ENCODE data around the gene PDE6A. TPM values are rescaled to one million over a fixed set of nuclear protein-coding genes. Genes with fewer than 3 reads are reported as not detected.
A peak's percentile ranks its signal among the peaks of the same experiment; 100 is the strongest.

Gene PDE6A
- total RNA-seq, 8 experiments from 2014 or later, result 0.07 to 0.85 (median 0.27) TPM; not detected in 1

DNA sequence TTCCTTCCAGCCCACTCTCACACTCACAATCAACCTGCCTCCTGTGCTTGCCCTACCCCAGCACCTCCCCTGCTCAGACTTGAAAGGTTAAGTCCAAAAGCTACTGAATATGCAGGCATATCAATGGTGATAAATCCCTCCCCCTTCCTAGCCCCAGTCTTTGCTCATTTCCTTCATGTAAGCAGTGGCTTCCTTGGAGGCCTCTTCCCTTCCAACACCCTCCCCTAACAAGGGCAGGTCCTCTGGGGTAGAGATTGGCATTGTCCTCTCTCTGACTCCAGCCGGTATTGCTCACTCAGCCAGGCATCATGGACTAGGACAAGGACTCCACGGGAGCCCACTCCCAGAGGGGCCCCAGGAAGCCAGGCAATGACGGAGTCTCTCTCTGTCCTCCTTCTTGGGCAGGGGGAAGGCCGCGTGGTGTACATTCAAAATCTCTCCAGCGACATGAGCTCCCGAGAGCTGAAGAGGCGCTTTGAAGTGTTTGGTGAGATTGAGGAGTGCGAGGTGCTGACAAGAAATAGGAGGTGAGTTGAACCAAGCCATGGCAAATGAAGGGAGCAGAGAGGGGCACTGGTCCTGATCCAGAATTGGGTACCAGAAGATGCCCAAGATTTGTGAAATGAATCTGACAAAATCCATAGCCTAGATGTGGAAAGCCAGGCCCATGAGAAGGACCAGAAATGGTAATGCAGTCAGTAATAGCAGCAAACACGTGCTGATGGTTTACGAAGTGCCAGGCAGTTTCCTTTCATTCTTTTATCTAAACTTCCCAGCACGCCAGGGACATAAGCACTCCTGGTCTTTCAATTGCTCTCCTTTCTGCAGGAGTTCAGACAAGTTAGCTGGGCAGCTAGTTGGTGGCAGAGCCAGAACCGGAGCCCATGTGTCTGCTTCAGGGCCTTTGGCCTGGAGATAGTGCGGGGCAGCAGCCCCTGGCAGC lies 102.5 kb downstream of the PDE6A start:
- WGBS, 10 experiments, result 81 to 100% (median 88%) methylated on average over 2 to 12 of the region's 14 CpGs; no CpG with 5 or more reads in 1 of the 10 experiments
- in situ Hi-C loops (cut with MboI; ENCODE audit: low pct_unique_long_range_greater_than_20kb in 2 of 9, low sequenced_read_pairs in 9 of 9, unreplicated experiment in 9 of 9), result loop anchor here in 5 of 9 experiments (25.0 kb wide), 3 partner anchors 145 to 370 kb away; no protein-coding TSS in a partner anchor
- ATAC-seq (replicated peaks in 6 of 8), result peak in 1 of 8 experiments; percentile 46
- Histone ChIP-seq H3K27ac (no peak overlapping the region), H3K4me3 (no peak overlapping the region), H3K4me1 (replicated peaks in 1 of 2) (no peaks in the 10 kb centered on the region)

DNA sequence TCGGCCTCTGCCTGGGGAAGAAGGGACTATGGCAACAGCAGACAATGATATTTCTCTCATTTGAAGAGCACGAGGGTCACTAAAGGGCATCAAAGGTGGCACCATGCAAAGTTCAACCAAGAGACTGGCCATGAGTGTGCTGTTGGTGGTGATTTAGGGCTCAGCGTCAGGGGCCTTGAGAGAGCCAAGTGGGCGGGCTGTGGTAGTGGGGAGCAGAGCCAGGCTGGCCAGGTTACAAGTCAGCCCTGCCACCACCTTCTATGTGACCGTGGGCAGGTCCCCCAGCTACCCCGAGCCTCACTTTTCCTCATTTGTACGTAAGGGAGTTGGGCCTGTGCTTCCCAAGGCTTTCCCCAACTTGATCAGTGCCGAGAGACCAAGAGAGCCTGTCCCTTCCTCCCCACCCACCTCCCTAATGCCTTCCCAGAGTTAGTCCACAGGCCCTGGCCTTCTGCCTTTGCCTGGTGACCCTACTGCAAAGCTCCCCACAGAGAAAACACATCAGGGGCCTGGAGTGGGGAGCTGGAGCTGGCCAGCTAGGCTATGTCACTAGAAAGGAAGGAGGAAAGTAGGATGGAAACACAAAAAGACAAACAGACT lies 104.3 kb downstream of the PDE6A start:
- in situ Hi-C loops (cut with MboI; ENCODE audit: low pct_unique_long_range_greater_than_20kb in 2 of 9, low sequenced_read_pairs in 9 of 9, unreplicated experiment in 9 of 9), result loop anchor here in 5 of 9 experiments (25.0 kb wide), 3 partner anchors 147 to 372 kb away; no protein-coding TSS in a partner anchor
- Histone ChIP-seq H3K27ac (no peak overlapping the region), H3K4me1 (replicated peaks in 1 of 2) (no peaks in the 10 kb centered on the region), H3K4me3 (no peak overlapping the region)
- WGBS, 10 experiments, result 67 to 100% (median 80%) methylated on average over 1 to 3 of the region's 8 CpGs; no CpG with 5 or more reads in 5 of the 10 experiments
- peak in 1 of 8 experiments; percentile 8 for ATAC-seq (replicated peaks in 6 of 8)

DNA sequence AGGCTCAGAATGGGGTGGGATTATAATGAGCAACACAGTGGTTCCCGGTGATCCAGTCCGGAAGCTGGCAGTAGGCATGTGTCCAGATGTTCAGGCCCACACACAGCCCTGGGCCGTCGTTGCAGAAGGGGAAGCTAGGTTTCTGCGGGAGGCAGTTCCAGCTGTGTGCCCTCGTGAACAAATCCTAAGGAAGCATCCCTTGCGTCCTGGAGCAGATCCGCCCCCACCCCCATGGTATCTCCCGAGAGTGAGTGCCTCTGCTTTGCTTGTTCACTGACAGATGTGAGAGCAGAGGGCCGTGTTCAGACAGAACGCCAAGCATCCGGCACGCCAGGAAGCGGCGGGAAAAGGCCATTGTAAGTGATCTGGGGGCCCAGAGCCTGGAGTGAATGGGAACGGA lies 104.8 kb downstream of the PDE6A start:
- Histone ChIP-seq H3K27ac (no peak overlapping the region), H3K4me3 (no peak overlapping the region), H3K4me1 (replicated peaks in 1 of 2) (no peaks in the 10 kb centered on the region)
- in situ Hi-C loops (cut with MboI; ENCODE audit: low pct_unique_long_range_greater_than_20kb in 2 of 9, low sequenced_read_pairs in 9 of 9, unreplicated experiment in 9 of 9), result loop anchor here in 8 of 9 experiments (10.0 to 25.0 kb wide), 7 partner anchors 145 to 373 kb away; no protein-coding TSS in a partner anchor
- 0 to 100% (median 80%) methylated on average over 2 to 7 of the region's 16 CpGs; no CpG with 5 or more reads in 3 of the 10 experiments for WGBS, 10 experiments
- no peak for ATAC-seq (replicated peaks in 6 of 8)

DNA sequence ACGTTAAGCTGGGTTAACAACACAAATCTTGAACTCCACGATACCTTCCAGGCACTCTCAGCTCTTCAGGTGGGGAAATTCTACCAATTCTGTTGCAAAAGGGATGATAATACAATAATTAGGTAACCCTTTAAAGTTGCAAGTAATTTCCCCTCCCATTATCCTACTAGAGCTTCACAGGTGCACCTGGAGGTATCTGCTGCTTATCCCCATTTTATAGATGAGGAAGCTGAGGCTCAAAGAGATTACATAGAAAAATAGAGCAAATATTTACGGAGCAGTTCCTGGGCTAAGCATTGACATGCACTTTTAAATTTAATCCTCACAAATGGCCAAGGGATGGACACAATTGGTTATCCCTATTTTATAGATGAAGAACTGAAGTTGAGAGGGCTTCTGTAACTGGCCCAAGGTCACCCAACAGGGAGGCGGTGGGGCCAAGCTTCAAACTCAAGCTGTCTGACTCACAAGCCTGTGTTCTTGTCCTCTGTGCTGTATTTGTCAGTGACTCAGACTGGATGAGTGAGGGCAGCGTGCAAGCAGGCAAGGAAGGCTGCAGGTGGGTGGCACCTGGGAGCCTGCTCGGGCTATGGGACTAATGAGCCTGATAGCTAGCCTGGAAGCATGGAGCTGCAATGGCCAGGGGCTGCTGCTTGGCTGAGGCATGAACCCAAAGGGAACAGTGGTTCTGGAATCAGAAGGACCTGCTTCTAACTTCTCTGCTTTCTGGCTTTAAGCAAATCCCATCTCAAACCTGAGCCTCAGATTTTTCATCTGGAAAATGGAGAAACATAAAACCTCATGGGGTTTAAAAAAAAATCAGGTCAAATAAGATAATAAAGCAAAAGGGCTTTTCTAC lies 105.5 kb downstream of the PDE6A start:
- in situ Hi-C loops (cut with MboI; ENCODE audit: low pct_unique_long_range_greater_than_20kb in 2 of 9, low sequenced_read_pairs in 9 of 9, unreplicated experiment in 9 of 9), result loop anchor here in 8 of 9 experiments (10.0 to 25.0 kb wide), 7 partner anchors 146 to 373 kb away; no protein-coding TSS in a partner anchor
- 73 to 100% (median 92%) methylated on average over 1 to 5 of the region's 6 CpGs; no CpG with 5 or more reads in 1 of the 10 experiments for WGBS, 10 experiments

DNA sequence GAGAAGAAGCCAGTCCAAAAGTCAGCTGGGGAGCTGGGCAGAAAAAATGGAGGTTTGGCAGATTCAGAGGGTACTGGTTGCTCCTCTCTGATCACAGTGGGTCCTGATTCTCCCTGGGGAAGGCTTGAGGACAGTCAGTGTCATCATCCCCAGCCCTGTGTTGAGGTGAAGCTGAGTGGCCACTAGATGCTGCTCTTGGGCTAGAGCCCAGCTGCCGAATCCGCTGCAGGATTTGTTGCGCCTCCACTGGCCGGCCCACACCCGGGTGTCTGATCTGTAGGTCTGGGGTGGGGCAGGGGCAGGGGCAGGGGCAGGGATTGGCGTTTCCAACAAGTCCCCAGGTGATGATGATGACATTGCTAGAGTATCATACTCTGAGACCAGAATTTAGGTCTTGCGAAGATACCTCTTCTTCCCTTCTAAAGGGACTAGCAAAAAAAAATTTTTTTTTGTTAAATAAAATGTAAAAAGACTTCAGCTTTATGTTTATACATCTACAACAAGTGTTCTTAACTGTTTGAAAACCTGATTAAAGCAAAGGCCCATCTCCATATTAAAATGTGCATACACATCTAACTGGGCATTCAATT lies 106.8 kb downstream of the PDE6A start:
- Histone ChIP-seq H3K4me3 (no peak overlapping the region), H3K4me1 (replicated peaks in 1 of 2) (no peaks in the 10 kb centered on the region), H3K27ac (no peak overlapping the region)
- peak; percentile 80 to 96 (median 93) for ATAC-seq (replicated peaks in 6 of 8)
- in situ Hi-C loops (cut with MboI; ENCODE audit: low pct_unique_long_range_greater_than_20kb in 2 of 9, low sequenced_read_pairs in 9 of 9, unreplicated experiment in 9 of 9), result loop anchor here in 8 of 9 experiments (10.0 to 25.0 kb wide), 7 partner anchors 147 to 375 kb away; no protein-coding TSS in a partner anchor
- WGBS, 10 experiments, result 100% methylated on average over 1 of the region's 7 CpGs; no CpG with 5 or more reads in 7 of the 10 experiments

More for the DNA sequence above, 105.5 kb downstream of the PDE6A start:
- ATAC-seq (replicated peaks in 6 of 8), result no peak
- H3K4me3 ChIP-seq, result no peak overlapping the region
- H3K4me1 ChIP-seq (replicated peaks in 1 of 2), result no peaks in the 10 kb centered on the region
- H3K27ac ChIP-seq, result no peak overlapping the region

DNA sequence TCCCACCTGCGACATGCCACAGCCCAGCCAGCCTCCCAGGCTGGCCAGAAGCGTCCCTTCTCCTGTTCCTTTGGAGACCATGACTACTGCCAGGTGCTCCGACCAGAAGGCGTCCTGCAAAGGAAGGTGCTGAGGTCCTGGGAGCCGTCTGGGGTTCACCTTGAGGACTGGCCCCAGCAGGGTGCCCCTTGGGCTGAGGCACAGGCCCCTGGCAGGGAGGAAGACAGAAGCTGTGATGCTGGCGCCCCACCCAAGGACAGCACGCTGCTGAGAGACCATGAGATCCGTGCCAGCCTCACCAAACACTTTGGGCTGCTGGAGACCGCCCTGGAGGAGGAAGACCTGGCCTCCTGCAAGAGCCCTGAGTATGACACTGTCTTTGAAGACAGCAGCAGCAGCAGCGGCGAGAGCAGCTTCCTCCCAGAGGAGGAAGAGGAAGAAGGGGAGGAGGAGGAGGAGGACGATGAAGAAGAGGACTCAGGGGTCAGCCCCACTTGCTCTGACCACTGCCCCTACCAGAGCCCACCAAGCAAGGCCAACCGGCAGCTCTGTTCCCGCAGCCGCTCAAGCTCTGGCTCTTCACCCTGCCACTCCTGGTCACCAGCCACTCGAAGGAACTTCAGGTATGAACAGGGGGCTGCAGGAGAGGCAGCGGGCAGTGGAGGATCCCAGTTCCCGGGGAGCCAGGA lies 108.0 kb downstream of the PDE6A start:
- 27 to 85% (median 73%) methylated on average over 1 to 6 of the region's 18 CpGs; no CpG with 5 or more reads in 5 of the 10 experiments for WGBS, 10 experiments
- Histone ChIP-seq H3K4me3 (no peak overlapping the region), H3K27ac (no peak overlapping the region), H3K4me1 (replicated peaks in 1 of 2) (no peaks in the 10 kb centered on the region)
- no peak for ATAC-seq (replicated peaks in 6 of 8)
- in situ Hi-C loops (cut with MboI; ENCODE audit: low pct_unique_long_range_greater_than_20kb in 2 of 9, low sequenced_read_pairs in 9 of 9, unreplicated experiment in 9 of 9), result loop anchor here in 8 of 9 experiments (10.0 to 25.0 kb wide), 7 partner anchors 148 to 376 kb away; no protein-coding TSS in a partner anchor

DNA sequence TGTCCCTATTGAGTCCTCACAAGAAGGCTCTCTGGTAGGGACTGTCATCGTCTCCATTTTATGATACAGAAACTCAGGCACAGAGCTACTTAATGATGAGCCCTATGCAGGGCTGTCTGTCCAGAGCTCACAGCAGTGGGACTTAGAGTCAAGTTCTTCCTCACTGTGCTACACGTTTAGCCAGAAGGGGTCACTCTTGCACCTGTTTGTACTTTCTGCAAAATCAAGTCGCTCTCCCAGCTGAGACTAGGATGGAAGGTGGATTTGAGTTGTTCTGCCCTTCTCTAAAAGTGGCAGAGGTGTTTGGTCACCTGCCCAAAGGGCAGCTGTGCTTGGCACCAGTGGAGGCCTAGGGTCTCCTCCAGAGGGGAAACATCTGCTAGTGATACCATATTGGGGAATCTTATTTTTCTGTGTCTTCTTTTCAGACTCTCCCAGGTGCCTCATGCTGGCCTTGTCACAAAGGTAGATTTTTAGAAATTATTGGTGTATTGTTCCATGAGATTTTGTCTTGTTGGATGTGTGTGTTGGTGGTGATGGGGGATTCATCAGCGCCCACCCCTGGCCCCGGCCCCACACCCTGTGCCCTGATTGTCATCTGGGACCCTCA lies 110.2 kb downstream of the PDE6A start:
- in situ Hi-C loops (cut with MboI; ENCODE audit: low pct_unique_long_range_greater_than_20kb in 2 of 9, low sequenced_read_pairs in 9 of 9, unreplicated experiment in 9 of 9), result loop anchor here in 8 of 9 experiments (10.0 to 25.0 kb wide), 7 partner anchors 150 to 378 kb away; no protein-coding TSS in a partner anchor
- Histone ChIP-seq H3K27ac (no peak overlapping the region), H3K4me1 (replicated peaks in 1 of 2) (no peaks in the 10 kb centered on the region), H3K4me3 (no peak overlapping the region)
- peak in 6 of 8 experiments; percentile 30 to 73 (median 55) for ATAC-seq (replicated peaks in 6 of 8)
- WGBS, 10 experiments, result 0 to 50% (median 21%) methylated on average over 1 to 3 of the region's 5 CpGs; no CpG with 5 or more reads in 3 of the 10 experiments

DNA sequence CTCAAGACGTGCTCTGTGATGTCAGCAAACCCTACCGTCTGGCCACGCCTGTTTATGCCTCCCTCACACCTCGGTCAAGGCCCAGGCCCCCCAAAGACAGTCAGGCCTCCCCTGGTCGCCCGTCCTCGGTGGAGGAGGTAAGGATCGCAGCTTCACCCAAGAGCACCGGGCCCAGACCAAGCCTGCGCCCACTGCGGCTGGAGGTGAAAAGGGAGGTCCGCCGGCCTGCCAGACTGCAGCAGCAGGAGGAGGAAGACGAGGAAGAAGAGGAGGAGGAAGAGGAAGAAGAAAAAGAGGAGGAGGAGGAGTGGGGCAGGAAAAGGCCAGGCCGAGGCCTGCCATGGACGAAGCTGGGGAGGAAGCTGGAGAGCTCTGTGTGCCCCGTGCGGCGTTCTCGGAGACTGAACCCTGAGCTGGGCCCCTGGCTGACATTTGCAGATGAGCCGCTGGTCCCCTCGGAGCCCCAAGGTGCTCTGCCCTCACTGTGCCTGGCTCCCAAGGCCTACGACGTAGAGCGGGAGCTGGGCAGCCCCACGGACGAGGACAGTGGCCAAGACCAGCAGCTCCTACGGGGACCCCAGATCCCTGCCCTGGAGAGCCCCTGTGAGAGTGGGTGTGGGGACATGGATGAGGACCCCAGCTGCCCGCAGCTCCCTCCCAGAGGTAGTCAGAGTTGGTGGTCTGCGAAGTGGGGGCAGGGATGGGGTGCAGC lies 111.3 kb downstream of the PDE6A start:
- Histone ChIP-seq H3K27ac (no peak overlapping the region), H3K4me3 (no peak overlapping the region), H3K4me1 (replicated peaks in 1 of 2) (no peaks in the 10 kb centered on the region)
- ATAC-seq (replicated peaks in 6 of 8), result no peak
- in situ Hi-C loops (cut with MboI; ENCODE audit: low pct_unique_long_range_greater_than_20kb in 2 of 9, low sequenced_read_pairs in 9 of 9, unreplicated experiment in 9 of 9), result loop anchor here in 8 of 9 experiments (10.0 to 25.0 kb wide), 7 partner anchors 152 to 379 kb away; no protein-coding TSS in a partner anchor
- 50 to 100% (median 68%) methylated on average over 1 to 11 of the region's 30 CpGs; no CpG with 5 or more reads in 5 of the 10 experiments for WGBS, 10 experiments

DNA sequence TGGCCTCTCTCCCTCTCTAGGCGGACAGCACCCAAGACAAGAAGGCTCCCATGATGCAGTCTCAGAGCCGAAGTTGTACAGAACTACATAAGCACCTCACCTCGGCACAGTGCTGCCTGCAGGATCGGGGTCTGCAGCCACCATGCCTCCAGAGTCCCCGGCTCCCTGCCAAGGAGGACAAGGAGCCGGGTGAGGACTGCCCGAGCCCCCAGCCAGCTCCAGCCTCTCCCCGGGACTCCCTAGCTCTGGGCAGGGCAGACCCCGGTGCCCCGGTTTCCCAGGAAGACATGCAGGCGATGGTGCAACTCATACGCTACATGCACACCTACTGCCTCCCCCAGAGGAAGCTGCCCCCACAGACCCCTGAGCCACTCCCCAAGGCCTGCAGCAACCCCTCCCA lies 112.0 kb downstream of the PDE6A start:
- Histone ChIP-seq H3K4me1 (replicated peaks in 1 of 2) (no peaks in the 10 kb centered on the region), H3K27ac (no peak overlapping the region), H3K4me3 (no peak overlapping the region)
- WGBS, 10 experiments, result 80 to 95% methylated on average over 2 to 4 of the region's 12 CpGs; no CpG with 5 or more reads in 8 of the 10 experiments
- no peak for ATAC-seq (replicated peaks in 6 of 8)
- in situ Hi-C loops (cut with MboI; ENCODE audit: low pct_unique_long_range_greater_than_20kb in 2 of 9, low sequenced_read_pairs in 9 of 9, unreplicated experiment in 9 of 9), result loop anchor here in 8 of 9 experiments (10.0 to 25.0 kb wide), 7 partner anchors 152 to 380 kb away; no protein-coding TSS in a partner anchor

DNA sequence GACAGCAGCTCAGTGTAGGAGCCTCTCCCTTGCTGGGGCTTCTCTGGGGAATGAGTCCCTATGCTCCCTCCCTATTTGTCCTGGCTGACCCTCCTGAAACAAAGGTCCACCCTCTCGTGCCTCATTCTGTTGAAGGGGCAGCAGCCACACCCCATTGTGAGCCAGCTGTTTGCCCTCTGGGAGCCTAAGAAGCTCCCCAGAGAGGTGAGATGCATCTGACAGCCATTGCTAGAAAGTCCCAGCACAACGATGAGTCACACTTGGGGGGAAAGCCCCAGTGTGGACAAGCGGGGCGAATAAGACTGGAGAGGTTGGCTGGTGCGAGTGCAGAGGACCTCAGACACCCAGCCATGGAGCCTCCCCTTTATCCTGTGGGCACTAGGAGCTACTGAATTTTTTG lies 113.1 kb downstream of the PDE6A start:
- Histone ChIP-seq H3K27ac (no peak overlapping the region), H3K4me3 (no peak overlapping the region), H3K4me1 (replicated peaks in 1 of 2) (no peaks in the 10 kb centered on the region)
- in situ Hi-C loops (cut with MboI; ENCODE audit: low pct_unique_long_range_greater_than_20kb in 2 of 9, low sequenced_read_pairs in 9 of 9, unreplicated experiment in 9 of 9), result loop anchor here in 8 of 9 experiments (10.0 to 25.0 kb wide), 7 partner anchors 153 to 381 kb away; no protein-coding TSS in a partner anchor
- peak in 2 of 8 experiments; percentile 40 to 60 for ATAC-seq (replicated peaks in 6 of 8)
- WGBS, 10 experiments, result 44 to 89% (median 83%) methylated on average over 3 to 4 of the region's 5 CpGs; no CpG with 5 or more reads in 7 of the 10 experiments

Data from motor neuron (in vitro differentiated cells).